Lung (tissue), 12 donors: Measurements from ENCODE around the gene NEUROD6. TPM values are rescaled to one million over a fixed set of nuclear protein-coding genes. Genes with fewer than 3 reads are reported as not detected.

Experiments
- ATAC-seq: fragments of 200-7000 bp; cut with Tn5 transposase; one replicate; pipeline ENCODE4 v1.9.1; 2020; ENCODE audit warnings: moderate number of reproducible peaks; ENCODE audit not compliant: insufficient read depth, low FRiP score
- DNase-seq, 3 donors: peaks; one replicate each; pipeline ENCODE4 v3.0.0-alpha.2; 2013 to 2017
- H3K27ac ChIP-seq, 2 donors: one replicate each; pipeline ENCODE4 v1.5.1; 2013; ENCODE audit warnings: mild to moderate bottlenecking in 2 of 2, moderate library complexity in 2 of 2, control low read depth in 1 of 2, inconsistent platforms in 1 of 2, low read depth in 1 of 2, low read length in 1 of 2
- H3K27me3 ChIP-seq, 3 donors: one replicate each; pipeline ENCODE4 v1.5.1; 2013; ENCODE audit warnings: low read length in 2 of 3; ENCODE audit not compliant: control insufficient read depth in 3 of 3, insufficient read depth in 3 of 3
- H3K36me3 ChIP-seq, 4 donors: one replicate each; pipeline ENCODE4 v1.5.1; 2013; ENCODE audit warnings: low read length in 4 of 4, mild to moderate bottlenecking in 1 of 4, moderate library complexity in 1 of 4; ENCODE audit not compliant: control insufficient read depth in 4 of 4, insufficient read depth in 4 of 4
- H3K4me1 ChIP-seq, 5 donors: one replicate each; pipeline ENCODE4 v1.5.1; 2013; ENCODE audit warnings: low read length in 5 of 5, mild to moderate bottlenecking in 2 of 5, moderate library complexity in 1 of 5; ENCODE audit not compliant: control insufficient read depth in 5 of 5, insufficient read depth in 5 of 5
- H3K4me3 ChIP-seq: one replicate; pipeline ENCODE4 v1.5.1; 2013; ENCODE audit warnings: mild to moderate bottlenecking, control low read depth, moderate library complexity
- H3K9ac ChIP-seq, 2 donors: one replicate each; pipeline ENCODE4 v1.5.1; 2013; ENCODE audit warnings: low read length in 2 of 2, control low read depth in 1 of 2; ENCODE audit not compliant: insufficient read depth in 1 of 2
- H3K9me3 ChIP-seq, 4 donors: one replicate each; pipeline ENCODE4 v1.5.1; 2013; ENCODE audit warnings: low read length in 3 of 4, mild to moderate bottlenecking in 1 of 4, moderate library complexity in 1 of 4; ENCODE audit not compliant: control insufficient read depth in 4 of 4, insufficient read depth in 3 of 4
- WGBS, 2 donors: extraction: QIAGEN DNeasy Blood & Tissue Kit; methylation state at CpG; one replicate each; pipeline ENCODE4 v1.1.7; 2013; 5-methylcytosine and 5-hydroxymethylcytosine counted together
- polyA plus RNA-seq, 2 donors: library from polyadenylated mRNA; stranded (reverse); fragments of 200-250 nt; gene quantifications; one replicate each; pipeline ENCODE4 v1.2.1, GENCODE V29; 2013
- total RNA-seq, 2 donors: library from RNA; depleted of rRNA in 1 of 2; stranded (reverse); fragments of >200 nt in 1 of 2; gene quantifications; one replicate each; pipeline ENCODE4 v1.2.1, GENCODE V29; 2014 to 2021
- TF ChIP-seq, protein P1 (sequence below): IDR thresholded peaks from 2 replicates; pipeline ENCODE4 v1.5.1; 2012; ENCODE audit warnings: mild to moderate bottlenecking; ENCODE audit errors: control extremely low read depth, extremely low read depth
- donor health status: control.
- donor health status: control.
- donor health status: Bipolar disorder and iron deficiency.
- donor health status: healthy.
- donor health status: DM: yes; HTN: yes; CAD: no.

NEUROD6 gene
- total and polyA plus RNA-seq, 4 donors = not detected

DNA sequence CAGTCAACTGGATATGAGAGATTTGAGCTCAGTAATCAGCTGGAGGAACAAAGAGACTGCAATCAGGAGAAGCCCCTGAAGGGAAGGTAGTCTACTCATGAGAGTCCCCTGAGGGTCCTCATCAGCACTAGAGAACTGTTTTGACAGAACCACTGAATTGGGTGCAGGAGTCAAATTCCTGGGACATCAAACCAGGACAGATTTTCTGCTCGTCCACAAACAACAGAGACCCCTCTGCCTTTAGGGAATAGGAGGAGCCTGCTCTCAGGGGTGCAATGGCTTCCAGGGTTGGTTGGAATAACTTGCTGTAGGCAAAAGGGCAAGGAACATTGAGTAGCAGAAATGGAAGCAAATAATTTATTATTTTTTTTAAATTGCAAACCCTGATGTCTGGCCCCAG is 21.9 kb upstream of the NEUROD6 start:
- TF ChIP-seq, protein P1, sequence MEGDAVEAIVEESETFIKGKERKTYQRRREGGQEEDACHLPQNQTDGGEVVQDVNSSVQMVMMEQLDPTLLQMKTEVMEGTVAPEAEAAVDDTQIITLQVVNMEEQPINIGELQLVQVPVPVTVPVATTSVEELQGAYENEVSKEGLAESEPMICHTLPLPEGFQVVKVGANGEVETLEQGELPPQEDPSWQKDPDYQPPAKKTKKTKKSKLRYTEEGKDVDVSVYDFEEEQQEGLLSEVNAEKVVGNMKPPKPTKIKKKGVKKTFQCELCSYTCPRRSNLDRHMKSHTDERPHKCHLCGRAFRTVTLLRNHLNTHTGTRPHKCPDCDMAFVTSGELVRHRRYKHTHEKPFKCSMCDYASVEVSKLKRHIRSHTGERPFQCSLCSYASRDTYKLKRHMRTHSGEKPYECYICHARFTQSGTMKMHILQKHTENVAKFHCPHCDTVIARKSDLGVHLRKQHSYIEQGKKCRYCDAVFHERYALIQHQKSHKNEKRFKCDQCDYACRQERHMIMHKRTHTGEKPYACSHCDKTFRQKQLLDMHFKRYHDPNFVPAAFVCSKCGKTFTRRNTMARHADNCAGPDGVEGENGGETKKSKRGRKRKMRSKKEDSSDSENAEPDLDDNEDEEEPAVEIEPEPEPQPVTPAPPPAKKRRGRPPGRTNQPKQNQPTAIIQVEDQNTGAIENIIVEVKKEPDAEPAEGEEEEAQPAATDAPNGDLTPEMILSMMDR = no peak
- Histone ChIP-seq H3K9ac (no peak overlapping the region), H3K9me3 (peaks cover 0 to 1% (median 0%) of the 10 kb centered on the region in 4 donors), H3K36me3 (no peaks in the 10 kb centered on the region), H3K4me3 (no peak overlapping the region), H3K27me3 (no peaks in the 10 kb centered on the region), H3K4me1 (peaks cover 0 to 3% (median 0%) of the 10 kb centered on the region in 5 donors), H3K27ac (no peak overlapping the region)
- no peak for ATAC-seq
- no peak for DNase-seq
- 52 to 74% methylated on average over 1 of the region's 1 CpG for WGBS, 2 donors

DNA sequence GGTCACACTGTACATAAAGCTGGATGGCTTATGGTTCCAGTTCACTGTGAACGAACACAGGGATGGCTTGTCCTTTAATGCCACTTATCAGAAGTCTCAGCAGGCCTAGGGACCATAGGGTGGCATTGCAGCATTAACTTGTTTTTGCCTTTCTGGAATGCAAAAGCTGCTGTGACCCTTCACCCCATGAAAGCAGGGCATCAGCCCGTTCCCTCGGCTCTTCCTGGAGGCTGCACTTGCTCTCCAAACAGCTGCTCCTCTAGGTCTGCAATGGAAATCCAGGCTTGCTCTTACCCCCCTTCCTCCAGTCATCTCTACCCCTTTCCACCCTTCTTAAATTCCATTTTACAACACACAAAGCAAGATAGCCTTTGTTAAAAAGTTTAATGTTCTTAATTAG is 17.9 kb upstream of the NEUROD6 start:
- H3K9me3 ChIP-seq = no peaks in the 10 kb centered on the region
- H3K27ac ChIP-seq = no peak overlapping the region
- TF ChIP-seq, protein P1 = no peak
- 69 to 71% methylated on average over 3 of the region's 3 CpGs for WGBS, 2 donors
- no peak overlapping the region for H3K4me3 ChIP-seq
- ATAC-seq = no peak
- H3K9ac ChIP-seq = no peak overlapping the region
- H3K4me1 ChIP-seq = peaks cover 0 to 3% (median 0%) of the 10 kb centered on the region in 5 donors
- no peaks in the 10 kb centered on the region for H3K27me3 ChIP-seq
- H3K36me3 ChIP-seq = no peaks in the 10 kb centered on the region
- DNase-seq = no peak

DNA sequence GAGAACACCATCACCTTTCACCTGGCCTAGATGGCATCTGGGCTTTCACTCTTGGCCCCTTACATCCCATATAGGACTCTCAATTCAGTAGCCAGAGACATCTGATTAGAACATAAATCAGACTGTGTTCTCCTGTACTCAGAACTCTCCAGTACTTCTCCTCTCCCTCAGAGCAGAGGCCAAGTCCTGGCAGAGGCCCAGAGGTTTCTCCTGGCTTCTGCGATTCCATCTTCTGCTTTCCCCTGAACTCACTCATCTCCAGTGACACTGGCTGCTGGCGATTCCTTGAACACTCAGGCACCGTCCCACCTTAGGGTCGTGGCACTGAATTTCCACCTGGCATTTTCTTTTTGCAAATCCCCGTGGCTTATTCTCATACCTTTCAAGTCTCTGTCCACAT is 4.9 kb upstream of the NEUROD6 start:
- Histone ChIP-seq H3K36me3 (no peaks in the 10 kb centered on the region), H3K9me3 (no peaks in the 10 kb centered on the region), H3K27ac (no peak overlapping the region), H3K4me3 (no peak overlapping the region), H3K9ac (no peak overlapping the region), H3K27me3 (no peaks in the 10 kb centered on the region), H3K4me1 (peaks cover 0 to 16% (median 6%) of the 10 kb centered on the region in 5 donors)
- no peak for ATAC-seq
- no peak for DNase-seq
- TF ChIP-seq, protein P1 = no peak
- 82 to 84% methylated on average over 5 of the region's 5 CpGs for WGBS, 2 donors
